Measurements from ENCODE around the gene EPHB2. TPM values are rescaled to one million over a fixed set of nuclear protein-coding genes. Genes with fewer than 3 reads are reported as not detected.

EPHB2 gene
- polyA plus RNA-seq, 1 donor from 2014 or later: 22.8 TPM

- Histone ChIP-seq H3K4me2 (ENCODE audit: low read length) (no peak overlapping the region), H3K4me3 (ENCODE audit: low read length) (no peak overlapping the region), H3K79me2 (replicated peaks; ENCODE audit: insufficient read depth, low read length) (no peaks in the 10 kb centered on the region), H3K9ac (ENCODE audit: low read length) (no peak overlapping the region), H3K9me2 (ENCODE audit: insufficient read depth, low read length) (no peaks in the 10 kb centered on the region), H2AFZ (ENCODE audit: low read depth, low read length) (no peak overlapping the region), H3K9me3 (ENCODE audit: low read length) (no peaks in the 10 kb centered on the region), H3K36me3 (ENCODE audit: insufficient read depth, low read length) (no peaks in the 10 kb centered on the region), H3K27ac (ENCODE audit: low read length) (no peak overlapping the region), H3F3A (ENCODE audit: insufficient read depth, low read length, poor library complexity, severe bottlenecking) (no peaks in the 10 kb centered on the region), H3K27me3 (ENCODE audit: insufficient read depth, low read depth, low read length) (no peaks in the 10 kb centered on the region), H4K20me1 (ENCODE audit: insufficient read depth) (no peaks in the 10 kb centered on the region)
- TF ChIP-seq CTCF (IDR thresholded peaks at IDR 0.05; ENCODE audit: poor library complexity, severe bottlenecking) (no peak), RAD21 (conservative IDR thresholded peaks at IDR 0.05) (no peak), EZH2 (IDR thresholded peaks at IDR 0.05; ENCODE audit: borderline replicate concordance, insufficient read depth, low read length, poor library complexity, severe bottlenecking) (no peak)
Observed at GRCh38 chr1:22761101-22761500, 50.5 kb downstream of the EPHB2 start.

DNA sequence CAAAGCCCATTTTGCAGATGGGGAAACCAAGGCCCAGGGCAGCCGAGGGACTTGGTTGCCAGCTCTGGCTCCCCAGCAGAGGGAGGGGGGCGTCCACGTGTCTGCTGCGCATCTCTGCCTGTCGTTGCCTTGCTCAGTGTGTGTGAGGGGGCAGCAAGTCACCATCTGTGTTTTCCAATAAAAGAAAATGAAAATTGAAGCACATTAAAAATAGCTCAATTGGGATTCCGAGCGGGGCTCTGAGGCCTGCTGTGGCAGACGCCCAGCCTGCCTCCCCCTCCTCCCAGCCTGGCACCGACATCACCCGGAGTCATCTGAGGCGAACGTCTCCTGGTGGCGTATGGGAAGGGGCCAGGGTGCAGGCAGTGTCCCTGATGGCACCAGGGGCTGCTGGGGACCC is 51.2 kb downstream of the EPHB2 start:
- Histone ChIP-seq H3K9ac (ENCODE audit: low read length) (no peak overlapping the region), H3K27me3 (ENCODE audit: insufficient read depth, low read depth, low read length) (no peaks in the 10 kb centered on the region), H3K4me2 (ENCODE audit: low read length) (no peak overlapping the region), H2AFZ (ENCODE audit: low read depth, low read length) (no peak overlapping the region), H3K9me3 (ENCODE audit: low read length) (no peaks in the 10 kb centered on the region), H3K4me3 (ENCODE audit: low read length) (no peak overlapping the region), H3K9me2 (ENCODE audit: insufficient read depth, low read length) (no peaks in the 10 kb centered on the region), H3F3A (ENCODE audit: insufficient read depth, low read length, poor library complexity, severe bottlenecking) (no peaks in the 10 kb centered on the region), H4K20me1 (ENCODE audit: insufficient read depth) (no peaks in the 10 kb centered on the region), H3K36me3 (ENCODE audit: insufficient read depth, low read length) (no peaks in the 10 kb centered on the region), H3K27ac (ENCODE audit: low read length) (no peak overlapping the region), H3K79me2 (replicated peaks; ENCODE audit: insufficient read depth, low read length) (no peaks in the 10 kb centered on the region)
- TF ChIP-seq REST (IDR thresholded peaks at IDR 0.05; ENCODE audit: borderline replicate concordance) (no peak), EZH2 (IDR thresholded peaks at IDR 0.05; ENCODE audit: borderline replicate concordance, insufficient read depth, low read length, poor library complexity, severe bottlenecking) (no peak), POLR2AphosphoS5 (IDR thresholded peaks at IDR 0.05) (no peak), RAD21 (conservative IDR thresholded peaks at IDR 0.05) (no peak), MXI1 (conservative IDR thresholded peaks at IDR 0.05; ENCODE audit: poor library complexity, severe bottlenecking) (no peak), TAF1 (IDR thresholded peaks at IDR 0.05; ENCODE audit: low read depth) (no peak), EP300 (conservative IDR thresholded peaks at IDR 0.05; ENCODE audit: poor library complexity, severe bottlenecking) (no peak), SMC3 (conservative IDR thresholded peaks at IDR 0.05; ENCODE audit: poor library complexity) (no peak), CTCF (IDR thresholded peaks at IDR 0.05; ENCODE audit: poor library complexity, severe bottlenecking) (no peak)
